CD4-positive, alpha-beta T cell treated with Interleukin-4 for 4 hours (primary cell): ENCODE data around the gene ELOVL3.

Experiments used
- DNase-seq: peaks from one replicate; pipeline ENCODE4 v3.0.0-alpha.2; 2020

Gene ELOVL3

DNA sequence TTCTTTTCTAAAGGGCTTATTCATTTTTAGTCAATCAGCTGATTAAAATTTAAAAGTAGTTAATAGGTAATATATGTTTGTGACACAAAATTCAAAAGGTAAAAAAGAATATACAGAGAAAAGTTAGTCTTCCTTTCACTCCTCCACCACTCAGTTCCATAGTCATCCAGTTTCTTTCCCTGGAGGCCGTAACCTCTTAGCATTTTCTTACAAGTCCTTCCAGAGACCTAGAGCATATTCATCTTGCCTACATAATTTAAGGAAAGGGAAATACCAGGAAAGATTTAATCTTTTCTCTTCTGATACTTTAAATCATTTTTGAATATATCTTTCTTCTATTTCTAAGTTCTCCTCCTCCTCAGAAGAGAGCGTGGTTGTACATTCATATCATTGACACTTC lies 29.3 kb downstream of the ELOVL3 start:
- DNase-seq: no peak

DNA sequence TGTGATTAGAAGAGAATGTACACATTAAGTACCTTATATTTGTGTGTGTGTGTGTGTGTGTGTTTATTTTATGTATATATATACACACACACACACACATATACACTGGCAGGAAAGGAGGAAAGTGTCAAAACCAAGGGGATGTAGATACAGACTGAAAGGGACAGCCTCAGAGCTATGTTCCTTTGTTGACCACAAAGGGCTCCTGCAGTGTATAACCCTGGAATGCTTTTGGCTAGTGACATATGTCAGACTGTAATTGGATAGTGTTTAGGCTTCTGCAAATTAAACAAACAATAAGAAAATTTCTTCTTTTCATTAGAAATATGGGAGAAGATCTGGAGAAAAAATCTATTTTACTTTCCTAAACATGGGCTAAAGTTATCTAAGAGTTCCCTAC lies 35.1 kb downstream of the ELOVL3 start:
- no peak for DNase-seq

DNA sequence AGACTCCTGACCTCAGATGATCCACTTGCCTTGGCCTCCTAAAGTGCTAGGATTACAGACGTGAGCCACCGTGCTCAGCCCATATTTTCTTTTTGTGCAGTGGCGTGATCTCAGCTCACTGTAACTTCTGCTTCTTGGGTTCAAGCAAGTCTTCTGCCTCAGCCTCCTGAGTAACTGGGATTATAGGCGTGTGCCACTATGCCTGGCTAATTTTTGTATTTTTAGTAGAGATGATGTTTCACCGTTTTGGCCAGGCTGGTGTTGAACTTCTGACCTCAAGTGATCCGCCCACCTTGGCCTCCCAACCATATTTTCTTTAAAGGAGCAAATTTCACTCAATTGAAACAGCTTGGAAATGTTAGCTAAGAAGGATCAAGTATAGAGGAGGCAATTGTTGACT lies 35.7 kb downstream of the ELOVL3 start:
- no peak for DNase-seq

DNA sequence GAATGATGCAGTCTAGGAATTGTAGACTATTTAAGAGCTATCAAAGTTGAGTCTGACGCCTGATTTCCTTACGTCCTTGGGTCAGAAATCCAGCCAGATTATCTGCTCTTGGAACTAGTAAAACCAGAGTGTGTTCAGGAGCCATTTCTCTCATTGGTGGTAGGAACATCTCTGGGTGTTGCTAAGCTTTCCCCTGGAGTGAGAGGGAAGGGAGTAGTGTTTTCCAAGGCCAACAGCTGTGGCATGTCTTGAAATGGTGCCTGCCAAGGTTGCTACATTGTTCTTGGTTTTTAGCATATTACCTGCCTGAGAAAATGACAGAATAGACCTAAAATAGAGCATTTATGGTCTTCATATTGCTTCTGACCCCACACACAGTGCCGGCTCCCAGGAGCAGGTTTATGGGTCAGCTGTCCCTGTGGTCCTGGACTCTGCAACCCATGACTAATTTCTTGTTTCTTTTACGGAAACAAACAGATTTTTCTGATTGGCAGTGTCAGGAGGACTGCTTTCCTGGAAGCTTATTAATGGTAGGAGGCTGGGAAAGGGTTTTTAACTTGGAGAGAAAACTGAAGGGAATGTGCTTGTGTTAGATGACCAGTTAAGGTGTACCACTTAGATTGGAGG lies 36.8 kb downstream of the ELOVL3 start:
- no peak for DNase-seq

DNA sequence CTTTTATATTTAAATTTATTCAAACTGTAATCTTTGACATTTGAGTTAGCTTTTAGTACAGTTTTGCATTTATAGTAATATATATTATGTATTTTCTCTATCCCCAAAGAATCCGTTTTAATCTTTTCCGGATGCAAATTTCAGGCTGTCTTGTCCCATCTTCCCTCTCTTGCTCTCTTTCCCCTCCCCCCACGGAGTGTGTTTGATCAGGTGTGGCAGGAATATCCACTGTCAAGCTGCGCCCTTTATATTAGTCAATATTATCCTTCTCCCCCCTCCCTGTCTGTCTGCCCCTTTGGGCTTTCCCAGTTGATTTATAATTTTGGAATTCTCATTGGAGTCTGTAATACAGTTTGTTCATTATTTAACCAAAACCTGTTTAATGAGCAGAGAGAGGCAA lies 38.3 kb downstream of the ELOVL3 start:
- no peak for DNase-seq

DNA sequence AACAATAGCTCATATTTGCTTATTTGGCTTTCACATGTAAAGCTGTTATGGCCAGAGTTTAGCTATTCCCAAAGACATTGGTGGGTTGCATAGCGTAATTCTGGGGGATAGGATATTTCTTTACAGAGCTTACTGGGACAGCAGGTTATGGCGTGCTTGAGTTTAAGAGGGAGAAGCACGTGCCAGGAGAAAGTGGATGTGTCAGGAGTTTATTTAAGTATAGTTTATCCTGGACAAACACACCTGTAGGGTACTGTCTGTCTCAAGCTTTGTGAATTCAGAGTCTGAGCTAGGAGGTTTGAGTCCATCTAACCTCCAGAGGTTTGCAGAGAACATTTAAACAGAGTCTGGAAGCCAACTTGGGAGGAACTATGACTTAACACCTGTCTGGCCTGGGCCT lies 40.6 kb downstream of the ELOVL3 start:
- DNase-seq: no peak

DNA sequence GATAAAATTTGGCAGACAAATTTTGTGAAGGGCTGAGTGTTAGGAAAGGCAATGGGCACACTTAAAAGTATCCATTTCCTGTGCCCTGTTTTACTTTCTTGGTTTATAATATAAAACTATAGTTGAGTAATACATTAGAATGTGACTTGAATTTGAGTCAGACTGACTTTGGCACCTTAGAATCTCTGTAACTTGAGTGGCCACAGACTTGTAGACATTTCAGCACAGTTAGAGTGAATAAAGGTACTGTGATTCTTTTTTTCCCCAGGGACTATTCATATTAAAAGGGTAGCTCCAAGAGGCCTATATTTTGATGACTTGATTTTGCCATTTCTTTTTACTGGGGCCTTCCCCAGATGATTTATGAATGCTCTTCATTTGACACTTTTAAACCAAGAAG lies 41.6 kb downstream of the ELOVL3 start:
- no peak for DNase-seq

DNA sequence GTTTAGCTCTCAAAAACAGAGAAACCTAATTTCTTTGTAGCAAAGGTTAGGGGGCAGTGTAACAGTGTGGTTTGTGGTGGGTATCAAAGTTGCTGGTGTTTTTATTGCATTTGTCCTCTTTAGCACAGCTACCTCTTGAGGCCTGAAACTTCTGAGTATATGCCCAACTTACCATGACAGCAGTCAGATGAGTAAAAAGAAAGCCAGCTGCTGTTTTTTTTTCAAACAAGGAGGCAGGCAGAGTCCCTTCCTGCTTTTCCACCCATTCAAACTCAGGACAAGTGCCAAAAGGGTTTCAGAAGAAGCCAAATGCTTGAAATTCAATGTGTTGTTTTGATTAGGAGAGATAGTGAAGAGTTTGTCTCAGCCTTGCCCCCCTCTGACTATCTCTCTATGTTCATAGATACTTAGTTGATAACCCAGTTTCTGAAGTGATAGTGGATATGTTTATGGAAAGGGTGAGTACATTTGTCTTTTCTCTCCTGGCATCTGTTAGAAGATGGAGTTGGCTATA lies 42.3 kb downstream of the ELOVL3 start:
- no peak for DNase-seq

DNA sequence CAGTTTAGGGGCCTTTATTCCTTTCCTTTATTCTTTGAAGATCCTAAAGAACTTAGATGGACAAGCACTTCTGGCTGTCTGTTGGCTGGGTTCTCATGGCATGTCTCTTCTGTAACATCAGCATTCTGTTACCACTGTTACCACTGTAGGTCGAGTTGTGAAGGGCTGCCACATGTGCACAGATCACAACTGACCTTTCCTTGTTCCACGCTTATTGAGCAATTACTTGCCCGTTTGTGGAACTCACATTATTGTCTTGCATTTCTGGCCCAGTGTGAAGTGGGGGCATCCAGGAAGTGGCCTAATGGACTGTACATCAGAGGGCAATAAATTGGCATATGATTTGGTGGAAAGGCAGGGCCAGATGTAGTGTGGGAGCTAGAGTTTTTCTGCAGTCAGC lies 42.9 kb downstream of the ELOVL3 start:
- DNase-seq: no peak

DNA sequence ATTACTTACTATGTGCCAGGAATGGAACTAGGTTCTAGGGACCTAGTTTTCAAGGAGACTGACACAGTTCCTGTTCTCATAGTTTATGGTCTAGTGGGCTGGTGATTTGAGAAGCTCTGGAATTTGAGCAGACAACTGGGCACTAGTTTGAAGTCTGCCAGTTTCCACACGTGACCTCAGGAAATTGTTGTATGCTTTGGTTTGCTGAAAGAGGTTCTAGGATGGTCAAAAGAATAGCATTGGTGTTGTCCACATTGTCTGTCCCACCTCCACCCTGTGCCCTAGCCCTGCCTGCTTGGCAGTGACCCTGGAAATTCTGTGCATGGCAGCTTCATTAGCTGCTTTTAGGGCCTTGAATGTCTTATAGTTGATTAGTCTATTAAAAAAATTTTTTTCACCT lies 48.0 kb downstream of the ELOVL3 start:
- no peak for DNase-seq

DNA sequence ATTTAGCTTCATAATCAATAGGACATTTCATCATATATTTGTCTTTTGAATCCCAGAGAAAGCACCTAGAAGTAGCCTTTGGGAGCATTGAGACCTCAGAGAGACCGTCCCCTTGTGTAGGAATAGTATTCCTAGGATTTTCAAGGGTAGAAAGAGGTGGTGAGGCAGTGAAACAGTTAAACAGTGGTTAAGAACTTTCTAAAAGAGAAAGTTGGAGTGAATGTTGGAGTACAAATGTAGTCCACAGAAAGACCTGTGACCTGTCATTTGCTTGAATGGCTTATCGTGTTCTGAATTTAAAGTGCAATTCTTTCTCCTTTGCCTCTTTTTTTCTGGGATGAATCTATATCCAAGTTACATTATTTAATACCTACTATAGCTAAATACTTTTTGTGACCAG lies 49.2 kb downstream of the ELOVL3 start:
- no peak for DNase-seq

DNA sequence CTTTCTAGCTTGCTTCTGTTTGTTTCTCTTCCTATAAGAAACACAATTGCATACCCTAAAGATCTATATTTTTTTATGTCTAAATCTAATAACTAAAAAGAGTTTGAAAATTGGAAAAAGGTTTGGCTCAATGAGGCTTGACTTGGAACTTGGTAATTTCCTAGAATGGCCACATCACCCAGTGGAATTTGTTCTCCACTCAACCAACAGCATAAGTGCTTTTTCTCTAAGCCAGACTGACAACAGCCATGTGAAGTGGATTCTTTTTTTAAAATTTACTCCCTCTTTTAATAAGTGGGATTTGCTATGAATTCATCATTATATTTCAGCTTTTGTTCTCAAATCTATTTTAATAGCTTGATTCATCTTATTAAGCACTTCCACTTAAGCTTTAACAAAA lies 53.0 kb downstream of the ELOVL3 start:
- no peak for DNase-seq
